ENCODE results near the gene ANKRD45. TPM values are rescaled to one million over a fixed set of nuclear protein-coding genes. Genes with fewer than 3 reads are reported as not detected.
"Not testable (repeated sequence)": the region's sequence is repeated elsewhere in the genome, so short reads cannot be mapped to it uniquely, and the experiment has no call there.

Gene ANKRD45
- total RNA-seq, 1 donor from 2014 or later, result 0.24 TPM

GRCh38 chr1:173627269-173627668 is 42.4 kb downstream of the ANKRD45 start:
- Mint-ChIP-seq H3K27ac (ENCODE audit: unreplicated experiment) (no peak overlapping the region), H3K4me3 (ENCODE audit: unreplicated experiment) (no peak overlapping the region), H3K4me1 (ENCODE audit: unreplicated experiment) (no peaks in the 10 kb centered on the region), H3K36me3 (ENCODE audit: unreplicated experiment) (no peaks in the 10 kb centered on the region), H3K9me3 (ENCODE audit: unreplicated experiment) (peaks cover 5% of the 10 kb centered on the region), H3K27me3 (ENCODE audit: unreplicated experiment) (peaks cover 25% of the 10 kb centered on the region)
- TF ChIP-seq, protein P1, sequence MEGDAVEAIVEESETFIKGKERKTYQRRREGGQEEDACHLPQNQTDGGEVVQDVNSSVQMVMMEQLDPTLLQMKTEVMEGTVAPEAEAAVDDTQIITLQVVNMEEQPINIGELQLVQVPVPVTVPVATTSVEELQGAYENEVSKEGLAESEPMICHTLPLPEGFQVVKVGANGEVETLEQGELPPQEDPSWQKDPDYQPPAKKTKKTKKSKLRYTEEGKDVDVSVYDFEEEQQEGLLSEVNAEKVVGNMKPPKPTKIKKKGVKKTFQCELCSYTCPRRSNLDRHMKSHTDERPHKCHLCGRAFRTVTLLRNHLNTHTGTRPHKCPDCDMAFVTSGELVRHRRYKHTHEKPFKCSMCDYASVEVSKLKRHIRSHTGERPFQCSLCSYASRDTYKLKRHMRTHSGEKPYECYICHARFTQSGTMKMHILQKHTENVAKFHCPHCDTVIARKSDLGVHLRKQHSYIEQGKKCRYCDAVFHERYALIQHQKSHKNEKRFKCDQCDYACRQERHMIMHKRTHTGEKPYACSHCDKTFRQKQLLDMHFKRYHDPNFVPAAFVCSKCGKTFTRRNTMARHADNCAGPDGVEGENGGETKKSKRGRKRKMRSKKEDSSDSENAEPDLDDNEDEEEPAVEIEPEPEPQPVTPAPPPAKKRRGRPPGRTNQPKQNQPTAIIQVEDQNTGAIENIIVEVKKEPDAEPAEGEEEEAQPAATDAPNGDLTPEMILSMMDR (IDR thresholded peaks at IDR 0.05), result no peak
- DNase-seq (ENCODE audit: extremely low spot score, unreplicated experiment), result no peak

DNA sequence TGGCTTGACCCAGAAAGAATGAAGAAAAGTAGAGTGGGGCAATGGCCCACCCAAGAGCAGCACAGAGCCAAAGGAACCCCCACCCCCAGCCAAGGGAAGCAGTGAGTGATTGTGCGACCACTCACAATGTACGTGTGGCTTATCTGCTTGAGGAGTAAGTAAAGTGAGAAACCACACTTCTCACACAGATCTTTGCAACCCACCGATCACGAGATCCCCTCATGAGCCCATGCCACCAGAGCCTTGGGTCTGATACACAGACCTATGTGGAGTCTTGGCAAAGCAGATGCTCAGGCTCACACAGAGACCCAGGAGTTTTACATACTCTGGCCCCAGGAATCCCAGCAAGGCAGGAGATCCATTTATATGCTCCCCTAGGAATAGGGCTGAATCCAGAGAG is 52.8 kb downstream of the ANKRD45 start:
- Mint-ChIP-seq H3K36me3 (ENCODE audit: unreplicated experiment) (no peaks in the 10 kb centered on the region), H3K4me3 (ENCODE audit: unreplicated experiment) (no peak overlapping the region), H3K9me3 (ENCODE audit: unreplicated experiment) (peaks cover 7% of the 10 kb centered on the region), H3K27ac (ENCODE audit: unreplicated experiment) (no peak overlapping the region), H3K27me3 (ENCODE audit: unreplicated experiment) (no peaks in the 10 kb centered on the region), H3K4me1 (ENCODE audit: unreplicated experiment) (no peaks in the 10 kb centered on the region)
- TF ChIP-seq, protein P1 (IDR thresholded peaks at IDR 0.05), result no peak
- DNase-seq (ENCODE audit: extremely low spot score, unreplicated experiment), result no peak

GRCh38 chr1:173613086-173613485 is 56.6 kb downstream of the ANKRD45 start:
- not testable (repeated sequence) for H3K27ac Mint-ChIP-seq (ENCODE audit: unreplicated experiment); H3K36me3 Mint-ChIP-seq (ENCODE audit: unreplicated experiment); H3K4me3 Mint-ChIP-seq (ENCODE audit: unreplicated experiment); H3K4me1 Mint-ChIP-seq (ENCODE audit: unreplicated experiment); H3K27me3 Mint-ChIP-seq (ENCODE audit: unreplicated experiment); H3K9me3 Mint-ChIP-seq (ENCODE audit: unreplicated experiment); DNase-seq (ENCODE audit: extremely low spot score, unreplicated experiment)

DNA sequence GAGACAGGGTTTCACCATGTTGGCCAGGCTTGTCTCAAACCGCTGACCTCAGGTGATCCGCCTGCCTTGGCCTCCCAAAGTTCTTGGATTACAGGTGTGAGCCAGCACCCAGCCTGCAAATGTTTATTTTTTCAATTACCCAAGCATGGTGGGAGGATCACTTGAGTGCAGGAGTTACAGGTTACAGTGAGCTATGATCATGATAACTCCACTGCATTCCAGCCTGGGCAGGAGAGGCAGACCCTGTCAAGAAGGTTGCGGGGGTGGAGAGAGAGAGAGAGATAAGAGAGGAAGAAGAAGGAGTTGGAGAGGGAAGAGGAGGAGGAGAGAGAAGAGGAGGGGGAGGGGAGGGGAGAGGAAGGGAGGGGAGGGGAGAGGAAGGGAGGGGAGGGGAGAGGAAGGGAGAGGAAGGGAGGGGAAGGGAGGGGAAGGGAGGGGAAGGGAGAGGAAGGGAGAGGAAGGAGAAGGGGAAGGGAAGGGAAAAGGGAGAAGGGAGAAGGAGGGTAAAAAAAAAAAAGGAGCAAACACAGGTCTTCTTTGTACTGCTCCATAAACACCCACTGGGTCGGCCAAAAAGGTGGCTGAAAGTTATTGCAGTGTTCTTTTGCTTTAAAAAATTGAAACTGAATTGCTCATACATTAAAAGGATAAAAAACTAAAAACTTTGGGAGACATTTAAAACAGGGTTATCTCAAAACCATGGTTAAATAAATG is 61.0 kb downstream of the ANKRD45 start:
- Mint-ChIP-seq H3K36me3 (ENCODE audit: unreplicated experiment) (no peaks in the 10 kb centered on the region), H3K27ac (ENCODE audit: unreplicated experiment) (no peak overlapping the region), H3K4me1 (ENCODE audit: unreplicated experiment) (no peaks in the 10 kb centered on the region), H3K9me3 (ENCODE audit: unreplicated experiment) (no peaks in the 10 kb centered on the region), H3K27me3 (ENCODE audit: unreplicated experiment) (peaks cover 10% of the 10 kb centered on the region), H3K4me3 (ENCODE audit: unreplicated experiment) (no peak overlapping the region)
- TF ChIP-seq, protein P1 (IDR thresholded peaks at IDR 0.05), result no peak
- DNase-seq (ENCODE audit: extremely low spot score, unreplicated experiment), result no peak

- Mint-ChIP-seq H3K27me3 (ENCODE audit: unreplicated experiment) (peaks cover 10% of the 10 kb centered on the region), H3K4me3 (ENCODE audit: unreplicated experiment) (no peak within 1 kb of the TSS)
These were observed 66.5 kb downstream of the ANKRD45 start, which contains the start of gene SLC9C2 for GRCh38 chr1:173603056-173603591. Gene SLC9C2 (minus strand): TSS chr1:173603072. CDS start chr1:173601776, 1,296 bp downstream.

More at GRCh38 chr1:173603056-173603591, 66.5 kb downstream of the ANKRD45 start, which contains the start of gene SLC9C2:
- Mint-ChIP-seq H3K9me3 (ENCODE audit: unreplicated experiment) (no peaks in the 10 kb centered on the region), H3K27ac (ENCODE audit: unreplicated experiment) (no peak within 1 kb of the TSS), H3K4me1 (ENCODE audit: unreplicated experiment) (no peaks in the 10 kb centered on the region), H3K36me3 (ENCODE audit: unreplicated experiment) (no peaks in the 10 kb centered on the region)
- TF ChIP-seq, protein P1 (IDR thresholded peaks at IDR 0.05), result no peak
- DNase-seq (ENCODE audit: extremely low spot score, unreplicated experiment), result no peak
